ENCODE results near the gene ZNF746.

DNA sequence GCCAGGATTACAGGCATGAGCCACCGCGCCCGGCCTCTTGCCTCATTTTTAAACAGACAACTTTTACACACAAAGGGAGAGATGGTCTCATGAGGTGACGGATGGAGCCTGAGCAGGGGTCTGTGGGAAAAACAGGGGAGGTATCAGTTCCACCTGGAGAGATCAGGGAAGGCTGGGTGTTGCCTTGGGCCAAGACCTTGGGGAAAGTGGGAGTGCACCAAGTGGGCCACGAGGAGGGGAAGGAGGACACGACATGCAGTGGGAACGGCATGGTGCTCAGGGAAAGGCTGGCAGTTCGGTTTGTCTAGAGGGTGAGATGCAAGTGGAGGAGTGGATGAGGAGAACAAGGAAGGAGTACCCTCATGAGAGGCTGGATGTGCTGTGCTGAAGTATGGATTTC is 27.8 kb downstream of the ZNF746 start:
- TF ChIP-seq CTCF (IDR thresholded peaks at IDR 0.05) (no peak), POLR2A (IDR thresholded peaks at IDR 0.05) (no peak), POLR2AphosphoS5 (IDR thresholded peaks at IDR 0.05) (no peak), EP300 (IDR thresholded peaks at IDR 0.05; ENCODE audit: low read depth) (no peak)

Data from transverse colon (tissue), 4 donors.